GM19397 (cell line): ENCODE data around the gene SLC5A5.

Source experiments
- ATAC-seq: cut with Tn5 transposase; IDR thresholded peaks from one replicate; pipeline ENCODE4 v1.9.1; 2021; ENCODE audit warnings: mild to moderate bottlenecking, moderate library complexity; ENCODE audit not compliant: unreplicated experiment

The SLC5A5 gene

DNA sequence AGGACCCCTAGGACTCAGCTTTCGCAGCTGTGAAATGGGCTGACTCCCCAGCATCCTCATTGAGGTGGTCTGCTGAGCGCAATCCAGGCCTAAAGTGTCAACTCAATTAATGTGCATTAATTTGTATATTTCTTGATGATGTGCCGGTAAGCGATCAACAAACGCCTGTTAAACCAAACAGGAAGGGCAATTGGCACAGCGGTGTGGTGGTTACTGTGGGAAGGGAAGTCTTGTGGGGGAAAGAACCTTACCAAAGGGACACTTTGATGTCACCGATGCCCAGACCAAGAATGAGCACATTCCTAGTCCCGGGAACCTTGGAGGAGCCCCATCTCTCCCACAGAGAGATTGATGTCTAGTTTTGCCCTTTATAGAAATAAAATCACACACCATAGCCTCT is 25.6 kb upstream of the SLC5A5 start:
- no peak for ATAC-seq

- ATAC-seq = peak; percentile 65
These were observed 24.0 kb upstream of the SLC5A5 start, which contains the start of gene JAK3 for GRCh38 chr19:17847538-17848366. Gene JAK3 (minus strand): TSS chr19:17847982. CDS start chr19:17844417, 3,565 bp downstream.

DNA sequence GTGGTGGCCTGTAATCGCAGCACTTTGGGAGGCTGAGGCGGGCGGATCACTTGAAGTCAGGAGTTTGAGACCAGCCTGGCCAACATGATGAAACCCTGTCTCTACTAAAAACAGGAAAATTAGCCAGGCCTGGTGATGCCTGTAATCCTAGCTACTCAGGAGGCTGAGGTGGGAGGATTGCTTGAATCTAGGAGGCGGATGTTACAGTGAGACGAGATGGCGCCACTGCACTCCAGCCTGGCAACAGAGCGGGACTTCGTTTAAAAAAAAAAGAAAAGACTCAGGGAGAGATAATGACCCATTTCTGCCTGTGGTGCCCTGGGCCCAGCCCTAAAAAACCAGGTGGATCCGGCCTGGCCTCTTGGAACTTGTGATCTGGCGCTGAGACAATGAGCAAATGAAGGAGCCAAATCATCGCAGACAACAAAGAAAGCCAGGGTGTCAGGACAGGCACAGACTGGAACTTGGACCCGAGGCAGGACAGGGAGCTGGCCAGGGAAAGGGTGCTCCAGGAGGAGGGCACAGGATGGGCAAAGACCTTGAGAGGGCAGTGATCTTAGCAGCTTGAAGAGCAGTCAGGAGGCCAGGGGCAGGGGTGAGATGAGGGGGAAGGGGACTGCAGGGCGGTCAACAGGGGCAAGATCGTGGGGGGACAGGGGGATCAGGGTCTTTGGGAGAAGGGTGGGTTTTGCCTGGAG is 23.0 kb upstream of the SLC5A5 start:
- no peak for ATAC-seq

- no peak for ATAC-seq
These were observed 17.7 kb upstream of the SLC5A5 start for GRCh38 chr19:17854061-17854460.

DNA sequence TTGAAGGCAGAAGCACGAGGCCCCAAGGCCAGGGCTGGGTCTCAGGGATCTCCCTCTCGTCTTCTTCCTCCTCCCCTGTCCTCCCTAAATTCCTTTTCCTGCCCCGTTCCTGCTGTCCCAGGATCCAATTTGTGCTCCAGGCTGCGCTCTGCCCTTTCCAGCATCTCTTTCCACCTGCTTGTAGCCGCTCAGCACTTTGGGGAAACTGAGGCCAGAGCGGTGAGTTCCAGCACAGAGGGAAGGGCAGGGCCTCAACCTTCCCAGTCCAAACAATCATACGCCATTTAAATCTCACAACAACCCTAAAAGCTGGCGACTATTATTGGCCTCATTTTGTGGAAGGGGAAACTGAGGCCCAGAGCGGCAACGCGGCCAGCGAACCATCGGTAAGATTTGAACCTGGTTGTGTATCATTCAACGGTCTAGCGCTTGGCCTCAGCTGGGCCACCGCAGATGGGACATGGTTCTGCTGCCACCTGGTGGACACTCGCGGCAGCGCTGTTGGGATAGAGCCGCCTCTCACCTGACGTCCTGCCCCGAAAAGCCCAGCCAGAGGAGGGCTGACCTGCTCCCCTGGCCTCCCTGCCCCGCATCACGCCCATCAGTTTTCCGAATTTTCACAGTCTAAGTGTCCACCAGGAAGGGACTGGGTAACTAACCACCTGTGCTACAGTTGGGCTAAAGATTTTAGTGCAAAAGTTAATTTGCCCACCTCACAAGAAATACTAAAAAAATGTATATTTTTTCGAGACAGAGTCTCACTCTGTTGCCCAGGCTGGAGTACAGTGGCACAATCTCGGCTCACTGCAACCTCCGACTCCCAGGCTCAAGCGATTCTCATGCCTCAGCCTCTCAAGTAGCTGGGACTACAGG is 16.2 kb upstream of the SLC5A5 start:
- ATAC-seq = no peak

- peak; percentile 89 for ATAC-seq
These were observed 12.0 kb upstream of the SLC5A5 start, which contains the start of gene RPL18A for GRCh38 chr19:17859533-17860330. Gene RPL18A (plus strand): TSS chr19:17859910. CDS start chr19:17859957, 47 bp downstream.

- ATAC-seq = no peak
These were observed 11.3 kb upstream of the SLC5A5 start for GRCh38 chr19:17860331-17860992.

DNA sequence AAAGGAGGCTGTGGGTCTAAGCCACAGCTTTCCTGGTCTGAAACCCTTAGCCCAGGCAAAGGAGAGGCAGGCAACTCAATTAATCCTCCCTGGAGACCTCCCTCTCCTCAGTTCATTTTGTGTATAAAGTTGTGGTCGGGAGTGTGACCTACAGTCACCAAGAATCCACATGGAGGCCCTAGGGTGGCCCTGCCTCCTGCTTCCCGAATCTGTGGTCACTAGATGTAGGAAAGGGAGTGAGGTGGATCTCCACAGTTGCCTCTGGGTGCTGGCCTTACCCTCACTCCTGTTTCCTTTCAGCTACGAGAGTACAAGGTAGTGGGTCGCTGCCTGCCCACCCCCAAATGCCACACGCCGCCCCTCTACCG is 10.8 kb upstream of the SLC5A5 start:
- no peak for ATAC-seq

DNA sequence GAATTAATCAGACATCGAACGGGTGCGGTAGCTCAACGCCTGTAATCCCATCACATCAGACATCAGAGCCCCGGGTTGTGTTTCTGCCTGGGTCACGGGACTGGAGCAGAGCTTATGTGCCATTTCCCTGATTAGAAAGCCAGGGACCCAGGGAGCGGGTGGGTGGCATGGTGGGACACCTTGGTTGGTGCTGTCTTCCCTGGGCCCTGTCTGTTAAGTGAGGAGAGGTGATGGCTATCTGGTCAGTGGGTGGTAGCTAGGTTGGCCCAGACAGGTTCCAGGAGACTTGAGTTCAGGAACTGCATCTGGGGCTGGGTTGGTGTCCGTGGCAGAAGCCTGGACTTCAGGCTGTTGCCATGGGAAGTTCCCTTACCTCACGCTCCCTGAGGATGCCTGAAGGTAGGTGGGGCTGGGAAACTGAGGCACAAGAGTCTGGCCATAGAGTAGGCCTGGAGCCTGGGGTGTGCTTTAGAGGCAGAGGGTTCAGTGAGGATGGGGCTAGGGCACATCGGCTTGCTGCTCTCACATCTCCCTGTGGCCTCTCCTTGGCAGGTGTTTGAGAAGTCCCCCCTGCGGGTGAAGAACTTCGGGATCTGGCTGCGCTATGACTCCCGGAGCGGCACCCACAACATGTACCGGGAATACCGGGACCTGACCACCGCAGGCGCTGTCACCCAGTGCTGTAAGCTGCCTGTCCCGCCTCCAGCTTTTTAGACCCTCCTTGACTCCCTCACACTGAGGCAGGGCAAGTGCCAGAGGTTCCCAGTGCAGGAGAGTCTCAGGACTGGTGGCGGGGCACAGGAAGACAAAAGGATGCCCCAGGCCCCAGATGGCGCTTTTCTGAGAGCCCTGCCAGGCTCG is 10.0 kb upstream of the SLC5A5 start:
- ATAC-seq = no peak

- ATAC-seq = no peak
These were observed 8.8 kb upstream of the SLC5A5 start for GRCh38 chr19:17862711-17863519.

DNA sequence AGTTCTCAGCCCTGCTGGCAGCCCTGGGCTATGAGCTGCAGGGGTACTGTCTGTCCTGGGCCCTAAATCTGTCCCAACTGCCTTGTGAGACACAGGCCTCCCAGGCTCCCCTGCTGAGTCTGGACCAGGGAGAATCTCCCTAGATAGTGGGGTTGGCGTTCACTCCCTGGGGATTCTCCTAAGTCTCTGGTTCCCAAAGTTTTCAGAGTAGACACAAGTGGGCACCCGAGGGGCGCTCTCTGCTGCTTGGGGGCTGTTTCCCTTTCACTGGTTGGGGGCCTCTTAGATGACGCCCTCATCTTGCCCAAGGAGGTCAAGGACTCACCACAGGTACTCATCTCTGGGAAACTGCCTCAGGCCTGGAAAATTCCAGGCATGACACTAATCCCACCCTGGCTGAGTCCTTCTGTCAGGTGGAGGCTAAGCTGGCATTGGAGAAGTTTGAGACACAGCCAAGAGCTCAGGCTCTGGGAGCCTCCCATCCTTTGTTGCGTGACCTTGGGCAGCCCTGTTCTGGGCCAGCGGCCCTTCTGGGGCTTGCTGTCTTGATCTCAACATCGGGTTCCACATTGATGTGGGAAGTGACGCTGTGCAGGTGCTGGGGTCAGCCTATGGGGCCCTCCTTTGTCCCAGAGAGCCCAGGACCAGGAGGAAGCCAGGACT is 8.1 kb upstream of the SLC5A5 start:
- ATAC-seq = no peak

DNA sequence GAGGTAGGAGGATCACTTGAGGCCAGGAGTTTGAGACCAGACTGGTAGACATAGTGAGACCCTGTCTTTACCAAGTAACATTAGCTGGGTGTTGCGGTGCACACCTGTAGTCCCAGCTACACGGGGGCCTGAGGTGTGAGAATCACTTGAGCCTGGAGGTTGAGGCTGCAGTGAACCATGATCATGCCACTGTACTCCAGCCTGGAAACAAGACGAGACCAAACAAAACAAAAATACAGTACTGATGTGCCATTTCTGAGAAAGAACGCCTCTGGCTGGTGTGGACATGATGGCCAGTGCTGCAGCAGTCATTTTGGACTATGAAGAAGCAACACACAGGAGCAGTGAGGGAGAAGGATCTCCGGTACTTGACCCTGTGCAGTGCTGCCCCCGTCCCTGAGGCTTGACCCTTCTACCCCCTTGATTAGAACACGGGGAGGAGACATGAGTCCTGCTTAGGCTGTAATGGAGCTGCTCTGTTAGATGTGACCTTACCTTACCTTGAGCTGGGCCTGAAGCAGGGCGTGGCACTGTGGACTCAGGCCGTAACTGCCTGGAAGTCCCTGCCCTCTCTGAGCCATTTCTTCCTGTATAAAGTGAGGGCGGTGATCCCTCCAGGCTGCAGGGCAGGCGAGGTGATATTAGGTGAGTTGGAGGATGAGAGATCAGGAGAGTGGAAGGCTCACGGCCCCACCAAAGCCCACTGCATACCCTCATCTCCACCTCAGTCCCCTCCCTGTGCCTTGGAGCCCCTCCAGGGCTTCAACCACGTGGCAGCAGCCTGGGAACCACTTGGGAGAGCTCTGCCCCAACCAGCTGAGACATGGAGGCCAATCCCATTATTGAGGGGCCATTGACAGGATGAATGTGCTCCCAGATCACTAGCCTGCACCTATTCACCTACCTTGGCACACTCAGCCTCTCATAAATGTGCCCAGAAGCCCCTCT is 6.1 kb upstream of the SLC5A5 start:
- no peak for ATAC-seq

- no peak for ATAC-seq
These were observed 5.3 kb upstream of the SLC5A5 start for GRCh38 chr19:17866312-17866963.

GRCh38 chr19:17866964-17867486 is 4.7 kb upstream of the SLC5A5 start:
- no peak for ATAC-seq

DNA sequence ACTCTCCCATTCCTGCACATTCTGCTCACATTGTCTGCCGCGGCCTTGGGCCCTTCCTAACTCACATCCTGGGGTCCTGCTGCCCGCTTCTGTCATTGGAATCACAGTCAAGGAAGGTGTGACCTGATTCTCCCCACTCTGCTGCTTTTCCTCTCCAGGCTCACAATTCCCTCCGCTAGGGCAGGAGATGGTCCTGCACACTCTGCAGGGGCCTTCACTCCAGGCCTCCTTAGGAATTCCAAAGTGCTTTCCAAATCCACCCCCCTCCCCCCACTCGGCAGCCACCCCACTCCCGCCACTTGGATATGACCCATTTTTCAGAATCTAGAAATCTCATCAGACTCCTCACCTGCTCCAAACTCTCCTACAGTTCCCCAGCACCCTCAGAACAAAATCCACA is 3.1 kb upstream of the SLC5A5 start:
- ATAC-seq = no peak

GRCh38 chr19:17869114-17869608 is 2.6 kb upstream of the SLC5A5 start:
- no peak for ATAC-seq
